B cell (primary cell): ENCODE data around the gene PEAK1. TPM values are rescaled to one million over a fixed set of nuclear protein-coding genes. Genes with fewer than 3 reads are reported as not detected.
A peak's percentile ranks its signal among the peaks of the same experiment; 100 is the strongest.

Experiments used
- ATAC-seq: fragments of 200-7000 bp; cut with Tn5 transposase; one replicate; pipeline ENCODE4 v1.10.0; 2021; ENCODE audit warnings: low read depth, mild to moderate bottlenecking, moderate number of reproducible peaks, moderate library complexity
- CTCF ChIA-PET: fragments of 350-600 bp; sonication (Branson Sonifier 250); formaldehyde crosslinking; loops from one replicate; lab custom pipeline; 2021; ENCODE audit warnings: antibody characterized with exemption, inconsistent platforms; lab: Charles Lee
- POLR2A ChIA-PET: fragments of 350-600 bp; sonication (Branson Sonifier 250); formaldehyde crosslinking; loops from one replicate; lab custom pipeline; 2021; ENCODE audit warnings: antibody characterized with exemption; lab: Charles Lee
- DNase-seq: peaks from one replicate; pipeline ENCODE4 v3.0.0; 2013
- H2AFZ ChIP-seq: 2 replicates; pipeline ENCODE4 v1.6.1; 2012; ENCODE audit warnings: mild to moderate bottlenecking, low read depth, low read length; ENCODE audit not compliant: insufficient read depth, poor library complexity, severe bottlenecking
- H3K27ac ChIP-seq, 2 donors: 1 replicate in 1 of 2; 2 replicates in 1 of 2; pipeline ENCODE4 v1.5.1; 2012 to 2013; ENCODE audit warnings: low read length in 2 of 2, mild to moderate bottlenecking in 2 of 2, moderate library complexity in 1 of 2
- H3K27me3 ChIP-seq, 4 experiments: fragments of 200-600 bp in 1 of 4; sonication (generic) in 1 of 4; replicated peaks in 1 of 4; 1 replicate in 2 of 4; 2 replicates in 2 of 4; pipeline versions ENCODE4 v1.6.1 to v1.7.0; 2013 to 2016; ENCODE audit warnings: low read length in 3 of 4, mild to moderate bottlenecking in 2 of 4, mixed read lengths in 1 of 4, moderate library complexity in 1 of 4; ENCODE audit not compliant: insufficient read depth in 4 of 4, control insufficient read depth in 3 of 4; ENCODE audit errors: control extremely low read depth in 1 of 4
- H3K36me3 ChIP-seq, 2 experiments: replicated peaks in 1 of 2; 1 replicate in 1 of 2; 2 replicates in 1 of 2; pipeline versions ENCODE4 v1.6.1 to v1.7.1; 2013; ENCODE audit warnings: low read length in 1 of 2; ENCODE audit not compliant: insufficient read depth in 2 of 2, control insufficient read depth in 1 of 2; ENCODE audit errors: control extremely low read depth in 1 of 2, extremely low read depth in 1 of 2
- H3K4me1 ChIP-seq, 2 donors: fragments of 200-600 bp in 1 of 2; sonication (generic) in 1 of 2; 1 replicate in 1 of 2; 2 replicates in 1 of 2; pipeline versions ENCODE4 v1.5.1 to v1.6.1; 2013 to 2017; ENCODE audit warnings: low read length in 2 of 2; ENCODE audit not compliant: control insufficient read depth in 2 of 2, insufficient read depth in 2 of 2
- H3K4me2 ChIP-seq: replicated peaks from 2 replicates; pipeline ENCODE3; 2012; ENCODE audit warnings: mild to moderate bottlenecking, low read depth, low read length; ENCODE audit not compliant: poor library complexity, severe bottlenecking
- H3K4me3 ChIP-seq, 5 experiments: fragments of 200-600 bp in 1 of 5; sonication (generic) in 1 of 5; 1 replicate in 3 of 5; 2 replicates in 2 of 5; pipeline versions ENCODE4 v1.5.1 to v1.7.0; 2011 to 2016; ENCODE audit warnings: low read length in 4 of 5, mild to moderate bottlenecking in 4 of 5, low read depth in 2 of 5, control low read depth in 1 of 5, moderate library complexity in 1 of 5; ENCODE audit not compliant: insufficient read depth in 1 of 5; ENCODE audit errors: control extremely low read depth in 1 of 5, extremely low read depth in 1 of 5
- H3K79me2 ChIP-seq: fragments of 200-600 bp; sonication (generic); one replicate; pipeline ENCODE4 v1.6.0; 2016; ENCODE audit warnings: low read length; ENCODE audit not compliant: control insufficient read depth, insufficient read depth
- H3K9ac ChIP-seq: fragments of 200-600 bp; sonication (generic); 2 replicates; pipeline ENCODE4 v1.6.1; 2017; ENCODE audit warnings: mild to moderate bottlenecking, low read length, moderate library complexity
- H3K9me3 ChIP-seq, 3 donors: one replicate each; pipeline versions ENCODE4 v1.6.1 to v1.7.1; 2013; ENCODE audit warnings: low read length in 2 of 3; ENCODE audit not compliant: control insufficient read depth in 2 of 3, insufficient read depth in 1 of 3; ENCODE audit errors: control extremely low read depth in 1 of 3
- H4K20me1 ChIP-seq: 2 replicates; pipeline ENCODE4 v1.6.0; 2012; ENCODE audit warnings: mild to moderate bottlenecking, low read length; ENCODE audit not compliant: insufficient read depth, control insufficient read depth, poor library complexity, severe bottlenecking
- H3K27ac Mint-ChIP-seq: one replicate; pipeline ENCODE4 v1.8.0; 2021; ENCODE audit warnings: mixed read lengths
- H3K27me3 Mint-ChIP-seq: one replicate; pipeline ENCODE4 v1.8.0; 2021; ENCODE audit warnings: mixed read lengths
- H3K4me1 Mint-ChIP-seq: one replicate; pipeline ENCODE4 v1.8.0; 2021; ENCODE audit warnings: mixed read lengths
- H3K4me3 Mint-ChIP-seq: one replicate; pipeline ENCODE4 v1.8.0; 2021; ENCODE audit warnings: mixed read lengths
- H3K9me3 Mint-ChIP-seq: one replicate; pipeline ENCODE4 v1.8.0; 2022; ENCODE audit warnings: mixed read lengths; ENCODE audit not compliant: insufficient read depth
- CTCF ChIP-seq: fragments of 200-600 bp; IDR thresholded peaks from one replicate; pipeline ENCODE4 v1.8.0; 2022; ENCODE audit warnings: antibody characterized with exemption, mild to moderate bottlenecking
- EZH2 ChIP-seq: IDR thresholded peaks from 2 replicates; pipeline ENCODE4 v1.6.1; 2012; ENCODE audit warnings: borderline replicate concordance, low read depth, mild to moderate bottlenecking, moderate library complexity, low read length; ENCODE audit not compliant: insufficient read depth, poor library complexity, severe bottlenecking
- WGBS: methylation state at CpG from one replicate; pipeline ENCODE4 v1.1.5; 2013; ENCODE audit warnings: missing lambda C conversion rate; ENCODE audit not compliant: insufficient coverage; 5-methylcytosine and 5-hydroxymethylcytosine counted together
- intact Hi-C: fragments of 100-400 bp; cut with micrococcal nuclease; formaldehyde crosslinking; loops from one replicate; pipeline ENCODE4 v1.10.0; 2022
- polyA plus RNA-seq: library from polyadenylated mRNA; depleted of rRNA; stranded (reverse); fragments of >200 nt; gene quantifications from 2 replicates; pipeline ENCODE4 v1.2.3, GENCODE V29; 2012
- total RNA-seq, 2 donors: library from RNA; stranded (reverse); fragments of 120-200 nt in 1 of 2; gene quantifications; 1 replicate in 1 of 2; 2 replicates in 1 of 2; pipeline versions ENCODE4 v1.2.3 to v1.2.4, GENCODE V29; 2013 to 2022

PEAK1 gene
- total and polyA plus RNA-seq, 2 donors (not counting 1 experiment from before 2014, with no cell fraction given) = 13.4 to 38.0 TPM

GRCh38 chr15:77070495-77071304 is 349.2 kb downstream of the PEAK1 start, which contains the start of gene TSPAN3:
TSPAN3 (minus strand) TSS chr15:77071109; CDS start chr15:77070954, 155 bp downstream.
- Mint-ChIP-seq H3K27me3 (no peaks in the 10 kb centered on the region), H3K4me3 (peak within 1 kb of the TSS; percentile 87), H3K4me1 (peaks cover 52% of the 10 kb centered on the region), H3K27ac (peak within 1 kb of the TSS; percentile 94), H3K9me3 (no peaks in the 10 kb centered on the region)
- Histone ChIP-seq H3K27me3 (no peaks in the 10 kb centered on the region), H3K4me3 (peak within 1 kb of the TSS; percentile 69 to 92 (median 79)), H3K4me1 (peaks cover 47 to 49% of the 10 kb centered on the region in 2 donors), H3K79me2 (peaks cover 61% of the 10 kb centered on the region), H3K9ac (peak within 1 kb of the TSS; percentile 94), H3K27ac (peak within 1 kb of the TSS; percentile 71 to 84), H3K36me3 (peaks cover 0 to 7% of the 10 kb centered on the region in 2 experiments), H4K20me1 (no peaks in the 10 kb centered on the region), H2AFZ (peak within 1 kb of the TSS; percentile 78), H3K9me3 (no peaks in the 10 kb centered on the region), H3K4me2 (peak within 1 kb of the TSS; percentile 81)
- DNase-seq (peak; percentile 95), ATAC-seq (peak; percentile 94)
- ChIA-PET CTCF (interaction anchor here (1.0 kb wide), 1 partner anchor 48 kb away, joined by 3 read pairs; no protein-coding TSS in a partner anchor), POLR2A (interaction anchor here (0.6 to 1.2 kb wide), 4 partner anchors 76 to 734 kb away, joined by 3 to 5 read pairs (median 3); partner anchors contain the start of genes ISL2 and PSTPIP1)
- TF ChIP-seq CTCF = no peak
- no peak for TF ChIP-seq EZH2
- WGBS = under 1% methylated on average over 97 of the region's 97 CpGs
- intact Hi-C loops = loop anchor here (1.0 to 5.0 kb wide), 5 partner anchors 13 to 350 kb away; partner anchors contain the start of genes HMG20A, PEAK1, PSTPIP1 and RCN2
